ENCODE measurements around the gene DECR2.
"Not testable (repeated sequence)": the region's sequence is repeated elsewhere in the genome, so short reads cannot be mapped to it uniquely, and the experiment has no call there.

Gene DECR2

GRCh38 chr16:401468-402348 is at the start of gene DECR2:
DECR2 (plus strand) TSS chr16:401885; CDS start chr16:401964, 79 bp downstream.
- peak; percentile 84 for DNase-seq (ENCODE audit: low read depth)

DNA sequence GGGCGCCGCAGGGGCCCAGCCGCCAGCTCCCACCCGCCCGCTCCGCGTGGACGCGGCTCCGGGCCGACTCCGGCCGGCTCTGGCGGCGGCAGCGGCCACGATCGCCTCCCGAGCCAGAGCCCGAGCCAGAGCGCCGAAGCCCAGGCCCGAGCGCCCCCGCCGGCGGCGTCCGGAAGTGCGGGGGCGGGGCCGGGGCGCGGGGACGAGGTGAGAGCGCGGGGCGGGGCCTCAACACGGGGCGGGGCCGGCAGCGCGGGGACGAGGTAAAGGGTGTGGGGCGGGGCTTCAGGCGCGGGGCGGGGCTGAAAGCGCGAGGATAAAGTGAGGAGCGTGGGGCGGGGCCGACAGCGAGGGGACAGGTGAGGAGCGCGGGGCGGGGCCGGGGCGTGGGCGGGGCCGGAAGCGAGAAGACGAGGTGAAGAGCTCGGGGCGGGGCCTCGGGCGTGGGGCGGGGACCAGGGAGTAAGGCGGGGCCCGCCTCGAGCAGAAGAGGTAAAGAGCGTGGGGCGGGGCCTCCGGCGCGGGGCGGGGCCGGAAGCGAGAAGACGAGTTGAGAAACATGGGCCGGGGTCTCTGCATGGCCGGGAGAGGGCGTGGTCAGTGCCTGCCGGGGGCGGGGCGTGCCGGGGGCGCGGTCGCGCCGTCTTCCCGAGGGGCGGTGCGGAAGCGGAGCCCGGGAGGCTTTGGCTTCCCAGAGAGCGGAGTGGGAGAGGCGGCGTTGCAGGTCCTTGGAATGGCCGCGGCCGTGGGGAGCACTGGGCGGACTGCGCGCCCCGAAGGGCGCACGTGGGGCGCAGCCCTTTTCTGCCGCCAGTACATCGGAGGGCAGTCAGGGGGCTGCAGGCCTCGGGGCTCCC is 48.9 kb upstream of the DECR2 start, which contains the start of gene AXIN1:
Gene AXIN1, minus strand, starts transcription at position 177 of the 857 bp plus-strand sequence. CDS start 5,698 bp downstream, outside the sequence.
- peak; percentile 87 for DNase-seq (ENCODE audit: low read depth)

GRCh38 chr16:353404-354290 is 48.0 kb upstream of the DECR2 start:
- no peak for DNase-seq (ENCODE audit: low read depth)

- no peak for DNase-seq (ENCODE audit: low read depth)
These were observed 47.3 kb upstream of the DECR2 start for GRCh38 chr16:354291-354881.

DNA sequence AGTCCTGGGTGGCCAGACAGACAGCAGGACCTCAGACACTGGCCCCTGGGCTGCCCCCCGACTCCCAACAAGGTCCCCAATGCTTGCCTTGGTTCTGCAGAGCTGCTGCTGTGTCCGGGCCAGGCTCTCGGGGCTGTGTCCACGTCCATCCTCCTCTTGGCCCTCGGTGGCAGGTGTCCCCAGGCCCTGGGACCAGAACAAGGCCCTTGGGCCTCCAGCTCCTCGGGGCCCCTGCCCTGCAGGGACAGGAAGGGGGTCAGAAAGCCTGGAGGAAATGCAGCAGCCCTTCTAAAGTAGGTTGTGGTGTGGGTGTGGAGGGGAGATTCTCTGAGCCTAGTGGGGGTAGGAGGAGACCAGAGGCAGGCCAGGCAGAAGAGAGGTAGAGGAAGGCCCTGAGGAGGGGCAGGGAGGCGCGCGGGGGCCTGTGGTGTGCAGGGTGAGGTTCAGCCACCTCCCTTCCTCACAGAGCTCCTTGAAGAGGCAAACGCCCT is 46.7 kb upstream of the DECR2 start:
- DNase-seq (ENCODE audit: low read depth): no peak

DNA sequence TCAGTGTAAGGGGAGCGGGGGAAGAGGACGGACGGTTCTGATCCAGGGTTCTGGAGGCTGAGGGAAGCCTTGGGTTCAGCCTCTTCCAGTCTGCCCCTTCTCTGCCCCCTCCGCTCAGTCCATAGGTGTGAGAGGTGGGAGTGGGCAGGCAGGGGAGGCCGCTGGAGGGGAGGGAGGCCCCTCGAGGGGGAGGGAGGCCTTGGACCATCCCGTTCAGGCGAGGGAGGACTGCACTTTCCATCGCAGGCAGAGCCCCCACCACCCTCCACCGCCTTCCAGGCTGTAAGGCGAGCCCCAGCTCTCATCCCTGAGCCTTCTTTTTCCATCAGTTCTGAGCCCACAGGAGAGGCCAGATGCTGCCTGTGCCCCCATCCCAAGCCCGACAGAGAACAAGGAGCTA is 44.9 kb upstream of the DECR2 start:
- DNase-seq (ENCODE audit: low read depth): no peak

GRCh38 chr16:359067-359763 is 42.5 kb upstream of the DECR2 start:
- no peak for DNase-seq (ENCODE audit: low read depth)

- no peak for DNase-seq (ENCODE audit: low read depth)
These were observed 41.6 kb upstream of the DECR2 start for GRCh38 chr16:359871-360697.

DNA sequence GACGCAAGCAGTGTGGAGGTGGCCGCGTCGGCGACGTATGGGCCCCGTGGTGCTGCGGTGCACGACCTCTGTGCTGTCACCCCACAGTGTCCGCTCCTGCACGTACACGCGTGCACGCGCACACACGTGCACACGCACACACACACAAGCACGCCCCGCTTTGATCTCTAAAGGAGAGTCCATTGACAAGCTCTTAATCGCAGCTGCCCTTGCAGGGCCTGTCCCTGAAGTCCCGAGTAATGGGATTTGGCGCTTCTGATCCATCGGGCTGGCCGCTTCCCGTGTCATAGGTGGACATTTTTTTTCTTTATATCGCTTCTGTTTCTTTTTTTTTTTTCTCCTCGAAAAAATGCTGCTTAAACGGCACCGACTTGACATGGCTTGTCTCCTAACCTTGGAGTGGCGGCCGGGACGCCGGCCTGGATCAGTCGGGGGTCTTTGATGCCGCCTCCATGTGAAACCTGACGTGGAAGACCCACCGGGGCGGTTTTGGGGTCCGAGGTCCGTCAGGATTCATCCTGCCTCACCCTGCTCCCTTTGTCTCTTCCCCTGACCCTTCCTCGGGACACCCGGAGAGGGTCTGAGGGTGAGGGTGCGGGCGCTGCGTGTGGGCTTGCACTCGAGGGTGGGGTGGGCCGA is 40.9 kb upstream of the DECR2 start:
- DNase-seq (ENCODE audit: low read depth): no peak

- no peak for DNase-seq (ENCODE audit: low read depth)
These were observed 40.3 kb upstream of the DECR2 start for GRCh38 chr16:361341-361871.

DNA sequence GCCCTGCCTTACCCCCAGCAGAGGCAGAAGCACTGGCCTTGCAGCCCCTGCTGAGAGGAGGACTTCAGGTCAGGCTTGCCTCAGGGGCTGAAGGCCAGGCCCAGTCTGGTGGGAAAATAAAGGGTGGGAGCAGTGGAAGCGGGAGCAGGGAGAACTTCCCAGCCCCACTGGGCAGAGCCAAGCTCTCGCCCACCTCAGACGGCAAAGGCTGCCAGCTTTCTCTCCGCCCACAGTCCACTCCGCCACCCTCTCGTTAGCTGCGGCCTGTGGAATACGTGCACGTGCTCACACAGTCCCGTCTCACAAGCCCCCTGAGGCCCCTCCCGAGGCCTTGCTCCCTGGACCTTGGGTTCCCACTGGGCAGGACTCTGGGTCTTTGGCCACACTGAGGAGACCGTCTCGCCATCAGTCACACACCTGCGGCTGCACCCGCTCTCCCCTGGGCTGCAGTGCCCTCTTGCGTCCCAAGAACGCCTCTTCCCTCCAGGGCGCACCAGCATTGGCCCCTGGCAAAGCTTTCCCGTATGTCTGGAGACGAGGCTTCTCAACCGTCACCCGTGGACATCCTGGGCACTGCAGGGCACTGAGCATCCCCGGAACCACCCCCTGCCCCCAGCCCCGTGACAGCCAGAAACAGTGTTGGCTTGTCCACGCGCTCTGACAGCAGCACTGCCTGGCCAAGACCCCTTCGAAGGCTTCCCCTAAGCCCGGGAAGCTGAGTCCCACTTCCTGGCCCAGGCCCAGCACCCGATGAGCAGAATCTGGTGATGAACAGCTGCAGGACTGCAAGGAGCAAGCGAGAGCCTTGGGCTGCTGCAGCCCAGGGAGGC is 39.6 kb upstream of the DECR2 start:
- peak; percentile 65 for DNase-seq (ENCODE audit: low read depth)

- DNase-seq (ENCODE audit: low read depth): not testable (repeated sequence)
These were observed 39.0 kb upstream of the DECR2 start for GRCh38 chr16:362702-362999.

DNA sequence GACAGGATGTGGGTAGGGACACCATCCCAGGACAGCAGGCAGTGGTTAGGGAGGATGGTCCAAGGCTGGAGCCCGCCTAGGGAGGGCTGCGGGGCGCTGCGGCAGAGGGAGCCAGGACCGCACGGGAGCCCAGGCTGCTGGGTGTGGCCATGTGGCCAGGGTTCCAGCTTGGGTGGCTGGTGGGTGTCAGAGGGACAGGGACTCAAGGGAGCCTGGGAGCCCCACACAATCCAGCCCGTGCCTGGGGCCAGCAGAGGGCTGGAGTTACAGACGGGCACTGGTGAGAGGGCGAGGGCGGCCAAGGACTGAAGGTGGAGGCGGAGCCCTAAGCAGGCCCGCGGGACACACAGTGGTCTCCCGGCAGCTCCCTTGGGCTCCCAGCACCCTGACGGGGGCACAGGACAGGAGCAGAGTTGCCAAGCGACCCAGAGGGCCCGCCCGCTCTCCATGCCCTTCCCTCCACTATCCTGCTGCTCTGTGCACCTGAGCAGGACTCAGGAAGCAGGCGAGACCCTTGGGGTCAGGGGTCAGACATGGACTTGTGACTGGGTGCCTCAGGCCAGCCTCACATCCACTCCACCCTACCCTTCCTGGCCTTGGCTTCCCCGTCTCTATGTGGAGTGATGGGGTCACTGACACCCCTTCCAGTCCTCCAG is 38.4 kb upstream of the DECR2 start:
- no peak for DNase-seq (ENCODE audit: low read depth)

DNA sequence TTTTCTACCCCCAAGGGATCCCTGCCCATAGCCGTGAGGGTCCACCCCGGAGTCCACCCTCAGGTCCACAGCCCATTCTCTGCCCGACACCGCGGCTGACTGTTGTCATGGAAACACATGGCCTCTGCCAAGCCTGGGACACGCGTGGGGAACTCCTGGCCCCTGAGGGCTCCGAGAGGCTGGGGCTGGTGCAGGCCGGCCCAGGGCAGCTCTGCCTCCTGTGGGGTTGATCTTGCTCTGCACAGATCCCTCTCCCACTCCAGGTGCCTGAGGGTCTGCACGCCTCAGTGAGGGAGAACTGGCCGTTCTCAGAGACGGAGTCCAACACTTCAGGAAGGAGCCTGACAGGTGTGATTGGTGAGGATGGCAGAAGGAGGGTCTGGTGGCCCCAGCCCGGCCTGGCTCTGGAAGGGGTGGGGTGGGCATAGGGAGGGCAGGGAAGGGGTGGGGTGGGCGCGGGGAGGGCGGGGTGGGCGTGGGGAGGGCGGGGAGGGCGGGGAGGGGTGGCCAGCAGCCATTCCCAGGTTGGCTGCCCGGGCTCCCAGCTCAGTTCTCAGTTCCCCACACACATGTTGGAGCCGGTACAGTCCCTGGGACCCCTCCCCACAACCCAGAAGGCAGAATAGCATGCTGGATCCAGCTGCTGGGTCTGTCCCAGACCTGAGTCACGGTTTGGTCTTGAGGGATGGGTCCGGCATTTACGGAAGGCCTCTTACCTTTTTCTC is 37.8 kb upstream of the DECR2 start:
- no peak for DNase-seq (ENCODE audit: low read depth)

- no peak for DNase-seq (ENCODE audit: low read depth)
These were observed 36.8 kb upstream of the DECR2 start for GRCh38 chr16:364595-365491.

DNA sequence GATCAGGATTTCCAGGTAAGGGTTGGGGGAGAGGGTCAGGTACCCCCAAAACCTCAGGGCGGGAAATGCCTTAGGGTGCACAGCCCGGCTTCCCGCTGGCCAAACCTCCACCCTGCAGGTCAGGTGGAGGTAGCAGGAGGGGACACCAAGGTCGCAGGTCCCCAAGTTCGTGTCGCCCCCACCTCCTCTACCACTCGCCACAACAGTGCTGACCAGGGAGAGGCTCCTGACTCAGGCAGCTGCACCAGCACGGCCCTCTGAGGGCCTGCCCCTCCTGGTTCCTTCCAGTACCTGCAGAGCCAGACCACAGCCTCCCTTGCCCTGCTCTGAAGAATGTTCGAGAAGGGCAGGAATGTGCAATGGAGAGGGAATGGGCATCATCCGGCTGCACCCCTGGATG is 35.2 kb upstream of the DECR2 start:
- no peak for DNase-seq (ENCODE audit: low read depth)
